ENCODE measurements around the gene POLR2M.

Gene POLR2M

DNA sequence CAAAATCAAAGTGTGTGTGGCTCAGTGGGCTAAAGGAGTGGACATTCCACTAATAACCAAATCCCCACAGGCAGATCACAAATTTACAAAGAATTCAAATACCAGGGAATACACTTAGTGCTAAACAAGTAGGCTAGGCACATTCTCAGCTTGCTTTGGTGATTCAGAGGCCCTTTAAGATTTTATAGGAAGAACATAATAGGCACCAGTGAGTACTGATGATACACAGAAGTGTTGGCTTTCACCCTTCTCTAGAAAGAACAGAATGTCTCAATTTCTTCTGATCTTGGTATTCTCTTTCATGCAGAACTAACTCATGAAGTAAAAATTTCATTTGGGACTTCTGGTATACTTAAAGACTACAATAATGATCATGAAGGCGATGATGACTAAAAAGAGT is 55.0 kb downstream of the POLR2M start:
- Histone ChIP-seq H3K9me3 (ENCODE audit: control insufficient read depth, insufficient read depth, low read depth, low read length) (no peaks in the 10 kb centered on the region), H3K4me1 (ENCODE audit: control insufficient read depth, insufficient read depth, low read length) (no peaks in the 10 kb centered on the region), H3K9ac (ENCODE audit: low read length) (no peak overlapping the region), H3K36me3 (ENCODE audit: control insufficient read depth, insufficient read depth, low read length) (no peaks in the 10 kb centered on the region), H3K27ac (ENCODE audit: low read depth, low read length) (no peak overlapping the region), H3K4me3 (ENCODE audit: low read depth, low read length) (no peak overlapping the region), H3K27me3 (ENCODE audit: control insufficient read depth, insufficient read depth, low read length) (no peaks in the 10 kb centered on the region)

DNA sequence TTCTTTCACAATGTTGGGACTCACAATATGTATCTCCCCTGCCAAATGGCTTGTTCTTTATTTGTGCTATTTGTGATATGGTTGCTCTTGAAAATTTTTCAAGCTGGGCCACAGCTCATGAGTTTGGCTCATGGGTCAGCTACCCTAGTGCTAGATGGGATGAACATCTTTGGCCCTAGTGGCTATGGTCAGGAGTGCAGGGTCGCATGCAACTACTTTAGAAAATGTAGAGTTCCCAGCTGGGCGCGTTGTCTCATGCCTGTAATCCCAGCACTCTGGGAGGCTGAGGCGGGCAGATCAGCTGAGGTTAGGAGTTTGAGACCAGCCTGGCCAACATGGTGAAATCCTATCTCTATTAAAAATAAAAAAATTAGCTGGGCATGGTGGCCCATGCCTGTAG is 55.8 kb downstream of the POLR2M start:
- Histone ChIP-seq H3K4me1 (ENCODE audit: control insufficient read depth, insufficient read depth, low read length) (no peaks in the 10 kb centered on the region), H3K36me3 (ENCODE audit: control insufficient read depth, insufficient read depth, low read length) (no peaks in the 10 kb centered on the region), H3K9ac (ENCODE audit: low read length) (no peak overlapping the region), H3K27ac (ENCODE audit: low read depth, low read length) (no peak overlapping the region), H3K9me3 (ENCODE audit: control insufficient read depth, insufficient read depth, low read depth, low read length) (no peaks in the 10 kb centered on the region), H3K4me3 (ENCODE audit: low read depth, low read length) (no peak overlapping the region), H3K27me3 (ENCODE audit: control insufficient read depth, insufficient read depth, low read length) (no peaks in the 10 kb centered on the region)

DNA sequence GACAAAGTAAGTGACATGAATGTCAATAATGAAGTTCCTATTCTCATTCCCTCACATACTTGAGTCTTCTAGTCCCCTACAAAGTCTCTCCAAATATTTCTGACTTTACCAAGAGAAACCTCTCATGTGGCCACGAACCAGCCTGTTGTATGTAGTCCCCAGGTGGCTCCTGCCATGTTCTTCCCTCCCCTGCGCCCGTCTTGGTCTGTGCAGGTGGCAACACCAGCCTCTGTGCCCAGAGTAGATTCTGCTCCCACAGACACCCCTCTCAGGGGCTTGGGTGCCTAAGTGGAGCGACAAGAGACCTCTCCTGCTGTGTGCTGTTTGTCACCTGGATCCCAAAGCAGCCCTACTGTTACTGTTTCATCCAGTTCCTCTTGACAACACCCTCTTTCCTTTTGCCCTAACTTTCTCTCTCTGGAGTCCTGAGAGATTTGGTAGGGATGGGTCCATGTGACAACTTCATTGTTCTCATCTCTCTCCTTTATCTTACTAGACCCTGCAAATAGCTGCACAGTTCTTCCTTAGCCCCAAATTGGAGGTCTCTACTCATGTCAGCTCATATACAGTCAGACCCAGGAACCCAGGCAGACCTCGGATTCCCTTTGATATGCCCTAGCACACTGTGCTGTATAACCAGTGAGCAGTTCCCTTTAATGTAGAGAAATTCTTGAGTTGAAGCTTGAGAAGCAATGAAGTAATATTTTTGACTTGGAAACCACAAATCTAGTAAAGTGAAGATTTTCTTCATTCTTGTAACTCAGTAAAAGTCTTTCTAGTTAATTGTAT is 56.9 kb downstream of the POLR2M start:
- Histone ChIP-seq H3K9me3 (ENCODE audit: control insufficient read depth, insufficient read depth, low read depth, low read length) (no peaks in the 10 kb centered on the region), H3K36me3 (ENCODE audit: control insufficient read depth, insufficient read depth, low read length) (no peaks in the 10 kb centered on the region), H3K9ac (ENCODE audit: low read length) (no peak overlapping the region), H3K4me1 (ENCODE audit: control insufficient read depth, insufficient read depth, low read length) (no peaks in the 10 kb centered on the region), H3K27ac (ENCODE audit: low read depth, low read length) (no peak overlapping the region), H3K4me3 (ENCODE audit: low read depth, low read length) (no peak overlapping the region), H3K27me3 (ENCODE audit: control insufficient read depth, insufficient read depth, low read length) (no peaks in the 10 kb centered on the region)
